ENCODE results near the gene CENPE.

CENPE gene

GRCh38 chr4:103097112-103097511, 101.0 kb downstream of the CENPE start:
- peaks cover 6% of the 10 kb centered on the region for H3K4me1 ChIP-seq (ENCODE audit: insufficient read depth, low read length)
- peaks cover 10% of the 10 kb centered on the region for H3K36me3 ChIP-seq (ENCODE audit: insufficient read depth, low read depth, low read length)
- H3K27ac ChIP-seq (ENCODE audit: low read length), result no peak overlapping the region
- H3K27me3 ChIP-seq (ENCODE audit: insufficient read depth, low read length), result no peaks in the 10 kb centered on the region
- no peak overlapping the region for H3K4me3 ChIP-seq (ENCODE audit: low read length)
- no peak overlapping the region for H3K9ac ChIP-seq (ENCODE audit: low read depth, low read length)
- H3K9me3 ChIP-seq (ENCODE audit: insufficient read depth, low read depth, low read length), result no peaks in the 10 kb centered on the region

- Histone ChIP-seq H3K9me3 (ENCODE audit: insufficient read depth, low read depth, low read length) (no peaks in the 10 kb centered on the region), H3K36me3 (ENCODE audit: insufficient read depth, low read depth, low read length) (peaks cover 23% of the 10 kb centered on the region), H3K4me1 (ENCODE audit: insufficient read depth, low read length) (peaks cover 6% of the 10 kb centered on the region), H3K27me3 (ENCODE audit: insufficient read depth, low read length) (no peaks in the 10 kb centered on the region), H3K27ac (ENCODE audit: low read length) (no peak overlapping the region), H3K4me3 (ENCODE audit: low read length) (no peak overlapping the region), H3K9ac (ENCODE audit: low read depth, low read length) (no peak overlapping the region)
Measured at GRCh38 chr4:103095080-103095479, 103.1 kb downstream of the CENPE start.

DNA sequence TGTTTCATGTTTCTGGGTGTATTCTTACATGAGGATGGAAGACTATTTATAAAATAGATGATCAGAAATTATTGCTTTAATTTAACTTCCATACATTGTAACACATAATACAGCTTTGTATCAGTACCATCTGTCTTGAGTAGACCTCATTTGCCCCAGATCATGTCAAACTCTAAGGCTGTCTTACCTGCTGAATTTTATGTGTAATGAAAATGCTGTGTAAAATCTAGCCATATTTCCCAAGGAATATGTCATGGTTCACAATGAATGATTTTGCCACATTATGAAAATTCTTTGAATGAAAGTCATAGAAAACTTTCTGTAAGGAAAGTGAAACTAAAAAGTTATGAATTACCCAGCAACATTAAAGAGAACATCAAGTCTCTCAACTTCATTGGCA, 105.9 kb downstream of the CENPE start:
- H3K36me3 ChIP-seq (ENCODE audit: insufficient read depth, low read depth, low read length), result peaks cover 52% of the 10 kb centered on the region
- H3K27me3 ChIP-seq (ENCODE audit: insufficient read depth, low read length), result no peaks in the 10 kb centered on the region
- H3K9ac ChIP-seq (ENCODE audit: low read depth, low read length), result no peak overlapping the region
- H3K27ac ChIP-seq (ENCODE audit: low read length), result no peak overlapping the region
- no peak overlapping the region for H3K4me3 ChIP-seq (ENCODE audit: low read length)
- no peaks in the 10 kb centered on the region for H3K4me1 ChIP-seq (ENCODE audit: insufficient read depth, low read length)
- no peaks in the 10 kb centered on the region for H3K9me3 ChIP-seq (ENCODE audit: insufficient read depth, low read depth, low read length)

- no peaks in the 10 kb centered on the region for H3K27me3 ChIP-seq (ENCODE audit: insufficient read depth, low read length)
- H3K27ac ChIP-seq (ENCODE audit: low read length), result no peak overlapping the region
- peaks cover 57% of the 10 kb centered on the region for H3K36me3 ChIP-seq (ENCODE audit: insufficient read depth, low read depth, low read length)
- no peak overlapping the region for H3K4me3 ChIP-seq (ENCODE audit: low read length)
- no peak overlapping the region for H3K9ac ChIP-seq (ENCODE audit: low read depth, low read length)
- H3K4me1 ChIP-seq (ENCODE audit: insufficient read depth, low read length), result no peaks in the 10 kb centered on the region
- H3K9me3 ChIP-seq (ENCODE audit: insufficient read depth, low read depth, low read length), result no peaks in the 10 kb centered on the region
Measured at GRCh38 chr4:103091601-103092223, 106.4 kb downstream of the CENPE start.

GRCh38 chr4:103089481-103089880, 108.7 kb downstream of the CENPE start:
- H3K27ac ChIP-seq (ENCODE audit: low read length), result no peak overlapping the region
- H3K4me3 ChIP-seq (ENCODE audit: low read length), result no peak overlapping the region
- no peaks in the 10 kb centered on the region for H3K4me1 ChIP-seq (ENCODE audit: insufficient read depth, low read length)
- peaks cover 79% of the 10 kb centered on the region for H3K36me3 ChIP-seq (ENCODE audit: insufficient read depth, low read depth, low read length)
- H3K9ac ChIP-seq (ENCODE audit: low read depth, low read length), result no peak overlapping the region
- H3K9me3 ChIP-seq (ENCODE audit: insufficient read depth, low read depth, low read length), result no peaks in the 10 kb centered on the region
- H3K27me3 ChIP-seq (ENCODE audit: insufficient read depth, low read length), result no peaks in the 10 kb centered on the region

DNA sequence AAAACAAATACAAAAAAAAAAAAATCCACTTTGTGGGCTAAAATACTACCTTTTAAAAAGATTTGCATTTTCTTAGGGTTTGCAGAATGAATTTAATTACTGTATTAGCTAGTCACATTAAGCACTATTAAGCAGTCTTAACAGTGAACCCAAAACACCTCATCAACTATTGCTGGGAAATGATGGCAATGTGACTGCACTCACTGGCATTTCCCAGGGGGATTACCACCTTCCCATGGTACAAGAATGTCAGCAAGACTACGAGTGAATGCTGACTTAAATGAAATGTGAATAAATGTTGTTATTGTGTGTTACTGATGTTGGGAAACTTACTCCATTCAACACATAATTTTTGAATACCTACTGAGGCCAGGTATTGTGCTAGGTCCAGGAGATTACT, 111.6 kb downstream of the CENPE start:
- H3K9ac ChIP-seq (ENCODE audit: low read depth, low read length), result no peak overlapping the region
- no peak overlapping the region for H3K27ac ChIP-seq (ENCODE audit: low read length)
- no peaks in the 10 kb centered on the region for H3K4me1 ChIP-seq (ENCODE audit: insufficient read depth, low read length)
- H3K36me3 ChIP-seq (ENCODE audit: insufficient read depth, low read depth, low read length), result peaks cover 81% of the 10 kb centered on the region
- no peaks in the 10 kb centered on the region for H3K27me3 ChIP-seq (ENCODE audit: insufficient read depth, low read length)
- no peak overlapping the region for H3K4me3 ChIP-seq (ENCODE audit: low read length)
- H3K9me3 ChIP-seq (ENCODE audit: insufficient read depth, low read depth, low read length), result no peaks in the 10 kb centered on the region

- H3K4me1 ChIP-seq (ENCODE audit: insufficient read depth, low read length), result no peaks in the 10 kb centered on the region
- no peak overlapping the region for H3K9ac ChIP-seq (ENCODE audit: low read depth, low read length)
- H3K27me3 ChIP-seq (ENCODE audit: insufficient read depth, low read length), result no peaks in the 10 kb centered on the region
- H3K9me3 ChIP-seq (ENCODE audit: insufficient read depth, low read depth, low read length), result no peaks in the 10 kb centered on the region
- no peak overlapping the region for H3K27ac ChIP-seq (ENCODE audit: low read length)
- no peak overlapping the region for H3K4me3 ChIP-seq (ENCODE audit: low read length)
- H3K36me3 ChIP-seq (ENCODE audit: insufficient read depth, low read depth, low read length), result peaks cover 79% of the 10 kb centered on the region
Measured at GRCh38 chr4:103085555-103086196, 112.5 kb downstream of the CENPE start.

- H3K36me3 ChIP-seq (ENCODE audit: insufficient read depth, low read depth, low read length), result peaks cover 23% of the 10 kb centered on the region
- peaks cover 31% of the 10 kb centered on the region for H3K27me3 ChIP-seq (ENCODE audit: insufficient read depth, low read length)
- no peaks in the 10 kb centered on the region for H3K9me3 ChIP-seq (ENCODE audit: insufficient read depth, low read depth, low read length)
- no peaks in the 10 kb centered on the region for H3K4me1 ChIP-seq (ENCODE audit: insufficient read depth, low read length)
- H3K4me3 ChIP-seq (ENCODE audit: low read length), result no peak overlapping the region
- H3K9ac ChIP-seq (ENCODE audit: low read depth, low read length), result no peak overlapping the region
- H3K27ac ChIP-seq (ENCODE audit: low read length), result no peak overlapping the region
Measured at GRCh38 chr4:103079621-103080020, 118.5 kb downstream of the CENPE start.

- peaks cover 36% of the 10 kb centered on the region for H3K27me3 ChIP-seq (ENCODE audit: insufficient read depth, low read length)
- H3K4me3 ChIP-seq (ENCODE audit: low read length), result peak within 1 kb of the TSS; percentile 79
- H3K36me3 ChIP-seq (ENCODE audit: insufficient read depth, low read depth, low read length), result peaks cover 10% of the 10 kb centered on the region
- no peaks in the 10 kb centered on the region for H3K9me3 ChIP-seq (ENCODE audit: insufficient read depth, low read depth, low read length)
- peak within 1 kb of the TSS; percentile 80 for H3K9ac ChIP-seq (ENCODE audit: low read depth, low read length)
- H3K4me1 ChIP-seq (ENCODE audit: insufficient read depth, low read length), result no peaks in the 10 kb centered on the region
- H3K27ac ChIP-seq (ENCODE audit: low read length), result no peak within 1 kb of the TSS
Measured at GRCh38 chr4:103076747-103077347, 121.3 kb downstream of the CENPE start, which contains the start of gene SLC9B2. Gene SLC9B2 (minus strand): TSS chr4:103076761. CDS start chr4:103067550, 9,211 bp downstream.

- no peaks in the 10 kb centered on the region for H3K4me1 ChIP-seq (ENCODE audit: insufficient read depth, low read length)
- no peaks in the 10 kb centered on the region for H3K9me3 ChIP-seq (ENCODE audit: insufficient read depth, low read depth, low read length)
- H3K27me3 ChIP-seq (ENCODE audit: insufficient read depth, low read length), result peaks cover 36% of the 10 kb centered on the region
- no peak overlapping the region for H3K27ac ChIP-seq (ENCODE audit: low read length)
- peak overlapping the region; percentile 79 for H3K4me3 ChIP-seq (ENCODE audit: low read length)
- H3K9ac ChIP-seq (ENCODE audit: low read depth, low read length), result peak overlapping the region; percentile 80
- H3K36me3 ChIP-seq (ENCODE audit: insufficient read depth, low read depth, low read length), result peaks cover 6% of the 10 kb centered on the region; the same call in 1 of the 2 replicates
Measured at GRCh38 chr4:103075894-103076746, 122.0 kb downstream of the CENPE start.

DNA sequence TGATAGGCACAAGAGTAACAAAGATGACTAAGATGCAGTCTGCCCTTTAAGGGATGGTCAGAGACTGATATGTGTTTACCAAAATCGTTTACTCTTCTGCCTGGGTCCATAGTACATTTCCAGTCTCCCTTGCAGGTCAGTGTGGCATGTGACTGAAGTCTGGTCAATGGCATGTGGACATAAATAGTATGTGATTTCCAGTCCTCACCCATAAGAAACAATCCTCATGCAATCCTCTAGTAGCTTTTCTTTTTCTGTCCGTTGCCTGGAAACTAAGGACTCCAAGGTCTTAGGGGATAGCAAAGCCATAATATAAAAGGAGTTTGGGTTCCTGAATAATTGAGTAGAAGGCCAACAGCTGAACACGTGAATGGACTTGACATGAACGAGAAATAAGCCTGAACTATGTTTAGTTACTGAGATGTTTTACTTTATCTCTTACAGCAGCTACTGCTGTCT, 122.7 kb downstream of the CENPE start:
- Histone ChIP-seq H3K9me3 (ENCODE audit: insufficient read depth, low read depth, low read length) (no peaks in the 10 kb centered on the region), H3K9ac (ENCODE audit: low read depth, low read length) (peak overlapping the region; percentile 80; the same call in 1 of the 2 replicates), H3K4me1 (ENCODE audit: insufficient read depth, low read length) (no peaks in the 10 kb centered on the region; the same call in 1 of the 2 replicates), H3K27ac (ENCODE audit: low read length) (no peak overlapping the region), H3K36me3 (ENCODE audit: insufficient read depth, low read depth, low read length) (0 out of 2 replicates have a peak, but pooled peaks cover under 1% of the 10 kb centered on the region), H3K27me3 (ENCODE audit: insufficient read depth, low read length) (peaks cover 36% of the 10 kb centered on the region), H3K4me3 (ENCODE audit: low read length) (peak overlapping the region; percentile 79)

Data from iPS-20b (cell line).